ENCODE measurements around the gene SARDH.

SARDH gene

GRCh38 chr9:133737774-133738639 lies at the start of gene SARDH:
Gene SARDH, minus strand, starts transcription at chr9:133738352. Its CDS starts 4,179 bp downstream, at chr9:133734173.
- DNase-seq, result peak in 1 of 2 experiments; percentile 26

- DNase-seq, result peak in 1 of 2 experiments; percentile 11
Measured at GRCh38 chr9:133787754-133788025, 49.5 kb upstream of the SARDH start.

GRCh38 chr9:133786907-133787753 lies 49.0 kb upstream of the SARDH start:
- no peak for DNase-seq

GRCh38 chr9:133786371-133786753 lies 48.2 kb upstream of the SARDH start:
- no peak for DNase-seq

GRCh38 chr9:133785753-133786370 lies 47.7 kb upstream of the SARDH start:
- no peak for DNase-seq

- DNase-seq, result no peak
Measured at GRCh38 chr9:133784731-133785561, 46.8 kb upstream of the SARDH start.

- no peak for DNase-seq
Measured at GRCh38 chr9:133783331-133783731, 45.2 kb upstream of the SARDH start.

GRCh38 chr9:133782157-133783130 lies 44.3 kb upstream of the SARDH start:
- DNase-seq, result peak in 1 of 2 experiments; percentile 64

- DNase-seq, result no peak
Measured at GRCh38 chr9:133781828-133782135, 43.6 kb upstream of the SARDH start.

GRCh38 chr9:133780962-133781827 lies 43.0 kb upstream of the SARDH start:
- DNase-seq, result no peak

- DNase-seq, result no peak
Measured at GRCh38 chr9:133780404-133780945, 42.3 kb upstream of the SARDH start.

GRCh38 chr9:133779516-133780403 lies 41.6 kb upstream of the SARDH start:
- no peak for DNase-seq

- DNase-seq, result no peak
Measured at GRCh38 chr9:133779081-133779480, 40.9 kb upstream of the SARDH start.

- DNase-seq, result no peak
Measured at GRCh38 chr9:133778336-133779013, 40.3 kb upstream of the SARDH start.

- no peak for DNase-seq
Measured at GRCh38 chr9:133777871-133778270, 39.7 kb upstream of the SARDH start.

GRCh38 chr9:133777068-133777791 lies 39.1 kb upstream of the SARDH start:
- no peak for DNase-seq

- no peak for DNase-seq
Measured at GRCh38 chr9:133775951-133776905, 38.1 kb upstream of the SARDH start.
